Mesodermal cell (in vitro differentiated cells): ENCODE data around the gene CREB3.
A peak's percentile ranks its signal among the peaks of the same experiment; 100 is the strongest.

Experiments used
- H3K27ac ChIP-seq: 2 replicates; pipeline ENCODE4 v1.7.0; 2013; ENCODE audit warnings: mild to moderate bottlenecking, low read depth, low read length, moderate library complexity; ENCODE audit not compliant: severe bottlenecking
- H3K36me3 ChIP-seq: 2 replicates; pipeline ENCODE4 v1.7.1; 2013; ENCODE audit warnings: mild to moderate bottlenecking, low read length, moderate library complexity; ENCODE audit not compliant: control insufficient read depth, insufficient read depth
- H3K4me1 ChIP-seq: one replicate; pipeline ENCODE4 v1.7.1; 2013; ENCODE audit warnings: mild to moderate bottlenecking, low read length; ENCODE audit not compliant: insufficient read depth, control insufficient read depth, poor library complexity, severe bottlenecking
- H3K4me3 ChIP-seq: 2 replicates; pipeline ENCODE4 v1.7.0; 2013; ENCODE audit warnings: low read length, control low read depth, mild to moderate bottlenecking; ENCODE audit not compliant: insufficient read depth, poor library complexity, severe bottlenecking; ENCODE audit errors: extremely low read depth
- H3K9me3 ChIP-seq: 2 replicates; pipeline ENCODE4 v1.7.1; 2013; ENCODE audit warnings: mild to moderate bottlenecking, low read length, moderate library complexity; ENCODE audit not compliant: control insufficient read depth
- WGBS, 2 experiments: methylation state at CpG; one replicate each; pipeline ENCODE4 v1.1.5; 2013; ENCODE audit warnings: missing lambda C conversion rate in 2 of 2; ENCODE audit not compliant: insufficient coverage in 2 of 2; 5-methylcytosine and 5-hydroxymethylcytosine counted together

Gene CREB3

DNA sequence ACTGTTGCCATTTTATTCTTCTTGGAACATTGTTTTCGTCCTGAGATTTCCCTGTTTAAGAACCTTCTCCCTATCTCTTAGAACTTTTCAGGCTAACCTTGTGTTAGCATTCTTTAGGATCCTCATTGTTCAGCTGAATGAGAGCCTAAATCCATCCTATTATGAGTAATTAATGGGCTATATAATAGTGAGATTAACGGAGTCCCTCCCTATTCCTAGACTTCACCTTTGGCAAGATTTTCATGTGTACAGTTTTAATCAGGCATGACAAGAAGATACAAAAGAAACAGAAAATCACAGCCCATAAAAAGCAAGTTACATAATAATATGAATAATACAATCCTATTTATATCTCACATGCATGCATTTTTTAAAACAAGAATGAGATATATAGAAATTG, 30.7 kb downstream of the CREB3 start:
- Histone ChIP-seq H3K27ac (no peak overlapping the region), H3K36me3 (no peaks in the 10 kb centered on the region), H3K4me3 (no peak overlapping the region)

DNA sequence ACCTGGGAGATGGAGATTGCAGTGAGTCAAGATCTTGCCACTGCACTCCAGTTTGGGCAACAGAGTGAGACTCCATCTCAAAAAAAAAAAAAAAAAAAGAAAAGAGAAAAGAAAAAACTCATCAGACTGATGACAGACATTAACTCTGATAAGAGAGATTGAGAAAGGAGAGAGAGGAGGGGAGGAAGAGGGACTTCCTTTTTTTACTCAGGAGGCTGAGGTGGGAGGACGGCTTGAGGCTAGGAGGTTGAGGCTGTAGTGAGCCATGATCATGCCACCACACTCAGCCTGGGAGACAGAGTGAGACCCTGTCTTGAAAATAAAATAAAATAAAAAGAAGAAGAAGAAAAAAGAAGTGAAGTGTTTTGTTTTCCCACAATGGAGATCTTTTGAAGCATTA, 31.3 kb downstream of the CREB3 start:
- Histone ChIP-seq H3K4me3 (no peak overlapping the region), H3K9me3 (no peaks in the 10 kb centered on the region), H3K27ac (no peak overlapping the region), H3K4me1 (no peaks in the 10 kb centered on the region), H3K36me3 (no peaks in the 10 kb centered on the region)
- 100% methylated on average over 1 of the region's 1 CpG for WGBS, 2 experiments

More for the DNA sequence above, 30.7 kb downstream of the CREB3 start:
- H3K4me1 ChIP-seq, result peaks cover 1% of the 10 kb centered on the region
- no peaks in the 10 kb centered on the region for H3K9me3 ChIP-seq
- no CpG with 5 or more reads among the region's 2 CpGs for WGBS, 2 experiments

DNA sequence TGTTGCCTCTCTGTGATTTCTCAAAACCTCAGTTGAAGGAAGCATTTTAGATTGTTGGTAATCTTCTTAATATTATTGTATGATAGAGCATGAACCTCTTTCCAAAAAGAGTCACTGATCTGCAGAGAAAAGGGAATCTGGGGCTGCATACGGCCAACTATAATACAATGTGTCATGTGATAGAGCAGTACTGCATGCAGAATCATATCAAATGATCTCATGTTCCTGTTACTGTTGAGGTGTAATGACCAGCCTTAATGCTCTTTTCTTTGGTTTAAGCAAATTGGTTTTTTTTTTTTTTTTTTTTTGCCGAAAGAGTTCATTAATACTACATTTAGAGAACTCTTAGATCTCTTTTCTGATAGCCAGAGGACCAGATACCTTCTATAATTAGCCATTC, 34.5 kb downstream of the CREB3 start:
- no peaks in the 10 kb centered on the region for H3K9me3 ChIP-seq
- 100% methylated on average over 1 of the region's 2 CpGs for WGBS, 2 experiments
- no peak overlapping the region for H3K27ac ChIP-seq
- H3K4me1 ChIP-seq, result no peaks in the 10 kb centered on the region
- H3K36me3 ChIP-seq, result no peaks in the 10 kb centered on the region
- H3K4me3 ChIP-seq, result no peak overlapping the region

DNA sequence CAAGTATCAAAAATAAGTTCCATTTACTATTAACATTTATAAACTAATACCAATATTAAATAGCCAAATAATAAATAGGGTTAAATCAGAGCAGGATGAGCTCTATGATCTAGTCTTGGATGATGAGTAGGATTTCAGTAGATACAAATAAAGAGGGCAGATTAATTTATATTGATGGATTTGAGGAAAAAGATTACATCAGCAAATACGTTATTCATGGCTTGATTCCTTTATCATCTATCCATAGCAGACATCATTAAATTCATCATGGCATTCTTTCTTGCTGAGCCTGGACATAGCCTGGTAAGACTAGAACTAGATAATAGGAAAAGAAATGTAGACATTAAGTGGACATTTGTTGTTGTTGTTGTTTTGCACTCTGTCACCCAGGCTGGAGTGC, 35.0 kb downstream of the CREB3 start:
- Histone ChIP-seq H3K4me3 (no peak overlapping the region), H3K9me3 (no peaks in the 10 kb centered on the region), H3K27ac (no peak overlapping the region), H3K4me1 (no peaks in the 10 kb centered on the region), H3K36me3 (no peaks in the 10 kb centered on the region)
- no CpG with 5 or more reads among the region's 1 CpG for WGBS, 2 experiments

DNA sequence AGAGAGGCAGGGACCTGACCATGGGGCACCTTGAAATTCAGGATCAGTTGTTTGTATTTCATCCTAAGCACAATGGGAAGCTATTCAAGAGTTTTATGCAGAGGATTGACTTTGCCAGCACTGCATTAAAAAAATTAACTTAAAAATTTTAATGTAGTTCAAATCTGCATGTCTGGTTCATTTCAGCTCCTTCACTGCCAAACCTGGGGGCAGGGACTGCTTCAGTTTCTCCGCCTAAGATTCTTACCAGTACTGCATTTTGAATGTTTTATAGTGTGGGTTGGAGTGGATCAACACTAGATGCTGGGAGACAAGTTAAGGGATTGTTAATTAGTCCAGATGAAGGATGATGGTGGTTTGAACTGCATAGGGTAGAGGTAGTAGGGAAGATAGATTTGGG, 37.3 kb downstream of the CREB3 start:
- no peaks in the 10 kb centered on the region for H3K36me3 ChIP-seq
- WGBS, 2 experiments, result 89 to 100% methylated on average over 1 of the region's 1 CpG
- H3K4me1 ChIP-seq, result no peaks in the 10 kb centered on the region

DNA sequence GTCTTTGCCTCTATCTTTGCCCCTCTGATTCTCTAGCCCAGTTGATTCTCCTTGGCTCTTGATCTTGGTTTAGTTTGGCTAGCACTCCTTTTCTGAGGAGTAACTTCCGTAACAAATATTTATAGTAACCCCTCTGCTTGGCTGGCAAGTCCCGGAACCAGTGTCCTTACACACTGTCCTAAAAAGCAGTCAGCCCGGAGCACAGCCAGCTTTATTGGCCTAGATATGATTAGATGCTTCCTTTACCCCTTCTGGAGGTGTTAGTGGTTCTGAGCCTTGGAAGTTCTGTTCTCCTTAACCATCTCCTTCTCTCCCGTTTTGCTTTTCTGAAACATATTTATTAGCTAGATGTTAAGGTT, 38.6 kb downstream of the CREB3 start:
- no peaks in the 10 kb centered on the region for H3K36me3 ChIP-seq
- H3K9me3 ChIP-seq, result no peaks in the 10 kb centered on the region
- 75% methylated on average over 1 of the region's 4 CpGs; no CpG with 5 or more reads in 1 of the 2 experiments for WGBS, 2 experiments
- H3K4me3 ChIP-seq, result no peak overlapping the region
- no peaks in the 10 kb centered on the region for H3K4me1 ChIP-seq
- no peak overlapping the region for H3K27ac ChIP-seq

More for the DNA sequence above, 37.3 kb downstream of the CREB3 start:
- no peak overlapping the region for H3K27ac ChIP-seq
- no peak overlapping the region for H3K4me3 ChIP-seq
- H3K9me3 ChIP-seq, result no peaks in the 10 kb centered on the region

DNA sequence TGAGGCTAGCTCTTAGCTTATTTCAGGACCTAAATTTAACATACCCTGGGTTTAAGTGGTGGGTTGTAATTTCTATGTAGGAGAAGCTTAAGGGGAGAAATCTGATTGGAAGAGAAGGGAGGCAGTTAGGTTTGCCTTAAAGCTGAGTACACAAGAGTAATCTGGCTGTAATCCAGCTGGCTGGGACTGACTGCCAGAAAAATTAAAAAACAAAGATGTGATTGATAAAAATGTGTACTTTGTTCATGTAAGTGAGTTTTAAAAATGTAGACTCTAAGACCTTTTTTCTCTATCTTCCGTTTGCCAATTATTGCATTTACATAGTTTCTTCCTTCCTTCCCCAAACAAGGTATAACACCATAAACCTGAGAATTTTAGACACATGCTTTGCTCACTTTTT, 39.1 kb downstream of the CREB3 start:
- Histone ChIP-seq H3K4me1 (no peaks in the 10 kb centered on the region), H3K9me3 (no peaks in the 10 kb centered on the region), H3K36me3 (no peaks in the 10 kb centered on the region), H3K27ac (no peak overlapping the region), H3K4me3 (no peak overlapping the region)
- WGBS, 2 experiments, result no CpG with 5 or more reads among the region's 1 CpG

DNA sequence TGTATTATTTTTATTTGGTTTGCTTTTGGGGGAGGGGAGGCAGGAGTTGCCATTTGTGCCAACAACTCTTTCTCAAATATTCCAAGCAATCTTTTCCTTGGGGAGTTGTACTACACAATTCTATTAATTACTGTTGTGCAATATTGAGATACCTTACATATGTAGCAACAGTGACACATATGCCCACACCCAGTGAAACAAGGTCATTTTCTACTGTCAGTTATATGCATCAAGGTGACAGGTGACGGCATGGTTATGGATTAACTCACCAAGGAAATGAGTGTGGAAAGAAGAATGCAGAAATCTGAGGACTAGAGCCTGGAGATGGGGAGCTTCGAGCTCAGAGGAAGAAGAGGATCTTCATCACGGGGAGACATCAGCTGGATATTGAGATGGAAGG, 39.5 kb downstream of the CREB3 start:
- H3K4me1 ChIP-seq, result no peaks in the 10 kb centered on the region
- H3K4me3 ChIP-seq, result no peak overlapping the region
- H3K27ac ChIP-seq, result no peak overlapping the region
- H3K9me3 ChIP-seq, result no peaks in the 10 kb centered on the region
- WGBS, 2 experiments, result 91 to 100% methylated on average over 2 to 3 of the region's 3 CpGs
- H3K36me3 ChIP-seq, result no peaks in the 10 kb centered on the region

DNA sequence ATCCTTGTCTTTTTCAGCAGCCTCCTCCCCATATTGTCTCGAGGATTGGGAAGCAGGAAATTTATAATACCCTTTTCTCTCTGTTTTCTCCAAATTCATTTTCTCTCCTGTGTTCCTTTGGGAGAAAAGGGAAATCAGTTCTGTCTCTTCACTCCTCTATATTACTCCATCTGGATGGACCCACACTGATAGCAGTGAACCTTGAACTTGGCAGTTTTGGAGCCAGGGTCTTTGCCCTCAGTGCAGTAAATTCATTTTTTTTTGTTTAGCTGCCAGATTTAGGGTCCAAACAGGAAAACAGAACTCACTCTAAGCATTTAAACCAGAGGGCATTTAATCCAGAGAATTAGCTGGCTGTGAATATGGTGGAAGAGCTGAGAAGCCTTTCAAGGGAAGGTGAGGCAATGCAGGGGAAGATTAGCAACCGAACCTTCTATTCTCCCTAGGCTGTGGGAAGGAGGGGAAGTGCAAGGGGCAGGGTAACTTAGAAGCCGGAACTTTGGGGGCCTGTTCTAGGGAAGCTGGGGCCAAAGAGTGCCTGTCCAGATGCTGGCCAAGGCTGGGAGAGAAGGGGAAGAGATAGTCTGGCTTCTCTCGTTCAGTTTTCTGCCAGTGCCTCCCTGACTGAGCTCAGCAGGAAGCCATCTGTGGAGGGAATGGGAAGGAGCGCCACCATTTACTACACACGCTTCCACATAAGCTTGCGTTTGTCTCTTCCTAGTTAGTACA, 42.6 kb downstream of the CREB3 start:
- 33 to 83% methylated on average over 1 to 2 of the region's 7 CpGs for WGBS, 2 experiments
- no peak overlapping the region for H3K4me3 ChIP-seq

DNA sequence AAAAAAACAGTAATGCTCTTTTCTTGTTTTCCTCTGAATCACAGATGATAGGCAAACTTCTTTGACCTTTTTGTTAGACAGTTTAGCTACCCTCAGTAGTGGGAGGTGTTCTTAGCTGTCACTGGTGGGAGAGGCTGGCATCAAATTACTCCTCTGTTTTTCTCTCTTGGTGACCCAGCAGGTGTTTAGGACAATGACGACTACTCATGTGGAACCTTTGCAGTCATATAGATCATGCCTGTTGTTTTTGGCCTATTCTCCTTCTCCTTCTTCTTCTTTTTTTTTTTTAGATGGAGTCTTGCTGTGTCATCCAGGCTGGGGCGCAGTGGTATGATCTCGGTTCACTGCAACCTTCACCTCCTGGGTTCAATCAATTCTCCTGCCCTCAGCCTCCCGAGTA, 43.6 kb downstream of the CREB3 start:
- H3K36me3 ChIP-seq, result no peaks in the 10 kb centered on the region
- H3K4me3 ChIP-seq, result no peak overlapping the region
- no peaks in the 10 kb centered on the region for H3K4me1 ChIP-seq
- no peak overlapping the region for H3K27ac ChIP-seq
- H3K9me3 ChIP-seq, result no peaks in the 10 kb centered on the region
- WGBS, 2 experiments, result 84 to 100% methylated on average over 2 to 4 of the region's 4 CpGs

More for the DNA sequence above, 42.6 kb downstream of the CREB3 start:
- no peaks in the 10 kb centered on the region for H3K36me3 ChIP-seq
- peak overlapping the region; percentile 2 for H3K27ac ChIP-seq
- H3K4me1 ChIP-seq, result no peaks in the 10 kb centered on the region
- no peaks in the 10 kb centered on the region for H3K9me3 ChIP-seq

DNA sequence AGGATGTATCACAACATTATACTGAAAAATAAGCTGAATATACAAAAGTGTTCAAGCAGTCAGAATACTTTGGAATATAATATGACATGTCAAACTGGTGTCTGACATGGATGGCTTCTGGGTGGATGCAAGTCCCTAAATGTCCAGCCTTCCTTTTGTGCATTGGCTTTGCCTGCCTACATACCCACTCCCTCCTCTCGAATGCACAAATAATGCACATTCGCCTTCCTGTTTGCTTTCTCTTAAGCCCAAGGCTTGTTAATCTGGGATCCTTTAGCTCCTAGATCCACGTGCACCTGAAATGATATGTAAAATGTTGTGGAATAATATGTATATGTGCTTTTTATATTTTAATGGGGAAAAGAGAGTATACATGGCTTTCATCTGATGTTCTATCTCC, 46.0 kb downstream of the CREB3 start:
- WGBS, 2 experiments, result 80 to 100% methylated on average over 1 to 2 of the region's 3 CpGs
- H3K4me3 ChIP-seq, result no peak overlapping the region
- no peaks in the 10 kb centered on the region for H3K4me1 ChIP-seq
- H3K9me3 ChIP-seq, result no peaks in the 10 kb centered on the region
- H3K27ac ChIP-seq, result no peak overlapping the region
- no peaks in the 10 kb centered on the region for H3K36me3 ChIP-seq
